ENCODE measurements around the gene FUS.

DNA sequence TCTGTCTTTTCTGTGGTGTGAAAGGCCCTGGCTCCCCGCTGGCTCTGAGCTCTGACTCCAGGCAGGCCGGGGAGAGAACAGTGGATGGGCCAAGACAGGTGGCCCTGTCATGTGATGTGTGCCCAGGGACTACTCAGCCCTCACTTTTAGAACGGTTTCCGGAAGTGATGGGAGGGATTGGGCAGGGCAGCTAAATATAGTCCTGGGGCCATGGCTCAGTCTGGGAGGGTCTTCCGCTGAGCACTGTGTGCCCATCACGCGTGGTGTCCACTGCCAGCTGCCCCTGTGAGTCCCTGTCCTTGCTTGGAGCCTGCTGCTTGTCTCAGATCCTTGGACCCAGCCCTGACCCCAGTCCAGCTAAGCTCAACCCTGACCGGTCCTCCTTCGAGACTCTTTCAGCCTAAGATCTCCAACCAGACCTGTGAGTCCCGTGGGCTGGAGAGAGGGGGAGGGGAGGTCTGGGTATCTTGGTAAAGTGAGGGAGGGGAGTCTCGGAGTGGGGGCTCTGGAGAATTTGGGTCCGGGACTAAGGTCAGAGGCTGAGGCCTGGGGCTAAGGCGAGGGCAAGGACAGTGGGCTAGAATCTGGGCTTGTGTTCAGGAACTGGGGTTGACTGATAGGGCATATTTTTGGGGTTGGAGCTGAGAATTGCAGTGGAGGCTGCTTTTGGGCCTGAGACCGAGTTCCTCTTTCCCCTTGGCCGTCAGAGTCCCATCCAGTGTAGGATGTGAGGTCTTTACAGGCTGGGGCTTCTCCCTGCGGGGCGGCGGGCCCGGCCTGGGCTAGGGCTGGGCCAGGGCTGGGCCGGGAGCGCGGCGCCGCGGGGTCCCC lies 34.2 kb downstream of the FUS start, which contains the start of gene TRIM72:
- TF ChIP-seq CTCF (conservative IDR thresholded peaks at IDR 0.05; ENCODE audit: low read depth, low read length) (no peak), EZH2 (IDR thresholded peaks at IDR 0.05; ENCODE audit: borderline replicate concordance, low read depth, low read length, poor library complexity, severe bottlenecking) (no peak)

All from A673 (cell line).